Naive B cell (primary cell): Measurements from ENCODE around the gene SRBD1. TPM values are rescaled to one million over a fixed set of nuclear protein-coding genes. Genes with fewer than 3 reads are reported as not detected.

Source experiments
- ATAC-seq, 2 donors: fragments of 150-1000 bp; cut with Tn5 transposase; 2 replicates each; pipeline ENCODE4 v1.10.0; 2021; ENCODE audit warnings: low read depth in 2 of 2, mild to moderate bottlenecking in 2 of 2, moderate library complexity in 2 of 2
- DNase-seq: peaks from one replicate; pipeline ENCODE4 v3.0.0; 2022
- H3K27ac Mint-ChIP-seq, 6 donors: one replicate each; pipeline ENCODE4 v1.8.0; 2020 to 2022; ENCODE audit warnings: mild to moderate bottlenecking in 6 of 6, mixed read lengths in 6 of 6, moderate library complexity in 5 of 6, inconsistent platforms in 2 of 6
- H3K27me3 Mint-ChIP-seq, 3 donors: one replicate each; pipeline ENCODE4 v1.8.0; 2021 to 2022; ENCODE audit warnings: mixed read lengths in 3 of 3, mild to moderate bottlenecking in 1 of 3
- H3K36me3 Mint-ChIP-seq, 2 donors: one replicate each; pipeline ENCODE4 v1.8.0; 2020 to 2022; ENCODE audit warnings: mixed read lengths in 2 of 2, inconsistent platforms in 1 of 2, mild to moderate bottlenecking in 1 of 2
- H3K4me1 Mint-ChIP-seq, 3 donors: one replicate each; pipeline ENCODE4 v1.8.0; 2020 to 2022; ENCODE audit warnings: mixed read lengths in 3 of 3, inconsistent platforms in 1 of 3, mild to moderate bottlenecking in 1 of 3, moderate library complexity in 1 of 3
- H3K4me3 Mint-ChIP-seq, 8 donors: one replicate each; pipeline ENCODE4 v1.8.0; 2020 to 2022; ENCODE audit warnings: mild to moderate bottlenecking in 8 of 8, mixed read lengths in 8 of 8, moderate library complexity in 8 of 8, inconsistent platforms in 2 of 8
- H3K9me3 Mint-ChIP-seq, 7 donors: one replicate each; pipeline ENCODE4 v1.8.0; 2020 to 2022; ENCODE audit warnings: mixed read lengths in 7 of 7, mild to moderate bottlenecking in 5 of 7, inconsistent platforms in 2 of 7, moderate library complexity in 1 of 7
- polyA plus RNA-seq, 6 donors: library from polyadenylated mRNA; unstranded; fragments of 300-500 nt; fragmentation: Illumina TruSeq; gene quantifications; one replicate each; pipeline ENCODE4 v1.2.3, GENCODE V29; 2021; ENCODE audit warnings: low read depth in 6 of 6

SRBD1 gene
- polyA plus RNA-seq, 6 donors from 2014 or later, result 11.6 to 20.0 (median 15.1) TPM

DNA sequence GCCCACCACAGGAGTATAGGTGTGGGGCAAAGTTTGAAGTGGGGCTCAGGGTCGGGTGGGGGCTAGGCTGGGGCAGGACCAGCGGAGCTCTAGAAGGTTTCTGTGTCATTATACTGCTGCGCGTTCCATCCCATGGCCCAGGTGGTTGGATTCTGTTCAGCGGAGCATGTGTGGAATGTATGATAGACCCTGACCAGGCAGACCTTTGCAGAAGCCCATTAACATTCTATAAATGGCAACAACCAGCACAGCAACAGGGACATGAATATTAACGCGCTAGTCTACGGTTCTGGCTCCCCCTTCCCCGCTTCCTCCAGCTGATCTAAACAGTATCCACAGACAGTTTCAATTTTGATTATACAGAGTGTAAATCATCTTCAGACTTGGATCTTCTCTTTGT lies 36.3 kb upstream of the SRBD1 start:
- Mint-ChIP-seq H3K4me3 (peak overlapping the region in 2 of 8 donors; percentile 37 to 92), H3K9me3 (peaks cover 0 to 4% (median 0%) of the 10 kb centered on the region in 7 donors), H3K27ac (peak overlapping the region in 3 of 6 donors; percentile 22 to 38 (median 36)), H3K36me3 (peaks cover 0 to 8% of the 10 kb centered on the region in 2 donors), H3K4me1 (peaks cover 29 to 35% (median 30%) of the 10 kb centered on the region in 3 donors), H3K27me3 (peaks cover 0 to 2% (median 1%) of the 10 kb centered on the region in 3 donors)
- ATAC-seq (no peak), DNase-seq (no peak)

DNA sequence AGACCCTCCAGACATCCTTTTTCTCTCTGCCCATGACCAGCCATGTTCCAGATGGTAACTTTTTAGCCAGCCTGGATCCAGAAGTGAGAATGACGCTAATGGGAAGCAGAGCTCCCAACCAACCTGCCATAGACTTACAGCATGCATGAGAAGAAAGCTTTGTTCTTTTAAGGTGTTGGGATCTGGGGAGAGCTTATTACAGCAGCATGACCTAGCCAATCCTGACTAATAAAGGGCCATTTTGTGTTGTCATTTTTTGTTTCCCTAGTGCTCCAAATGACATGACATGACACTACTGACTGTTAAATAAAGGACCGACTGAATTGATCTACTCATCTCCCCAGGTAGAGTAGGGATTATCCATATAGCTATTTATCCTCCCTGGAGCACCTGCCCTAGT lies 35.2 kb upstream of the SRBD1 start:
- peak overlapping the region in 1 of 8 donors; percentile 92 for H3K4me3 Mint-ChIP-seq
- H3K27ac Mint-ChIP-seq, result no peak overlapping the region
- no peak for ATAC-seq

GRCh38 chr2:45643543-45644542 lies 32.8 kb upstream of the SRBD1 start:
- no peaks in the 10 kb centered on the region for H3K9me3 Mint-ChIP-seq

More for the DNA sequence above, 35.2 kb upstream of the SRBD1 start:
- H3K9me3 Mint-ChIP-seq, result peaks cover 0 to 4% (median 0%) of the 10 kb centered on the region in 7 donors
- DNase-seq, result no peak
- H3K36me3 Mint-ChIP-seq, result peaks cover 0 to 8% of the 10 kb centered on the region in 2 donors
- H3K27me3 Mint-ChIP-seq, result peaks cover 4 to 12% (median 11%) of the 10 kb centered on the region in 3 donors
- peaks cover 27 to 33% (median 32%) of the 10 kb centered on the region in 3 donors for H3K4me1 Mint-ChIP-seq

DNA sequence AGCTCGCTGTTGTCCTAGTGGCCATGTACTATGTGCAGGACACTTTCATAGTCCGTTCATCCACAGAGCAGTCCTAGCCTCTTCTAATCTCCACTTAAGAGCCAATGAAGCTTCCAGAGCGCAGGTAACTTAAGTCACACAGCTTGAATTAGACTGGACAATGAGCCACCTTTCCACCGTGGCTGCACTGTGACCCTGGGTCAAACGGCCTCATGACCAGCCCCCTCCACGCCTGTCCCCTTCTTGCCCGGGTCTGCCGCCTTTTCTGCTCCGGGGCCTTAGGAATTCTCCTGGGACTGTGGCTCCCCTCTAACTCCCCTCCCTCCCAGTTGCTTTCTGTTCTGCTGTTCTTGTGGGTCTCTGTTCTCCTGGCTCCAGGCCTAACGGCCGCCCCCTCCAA lies 32.0 kb upstream of the SRBD1 start:
- Mint-ChIP-seq H3K9me3 (no peaks in the 10 kb centered on the region), H3K4me1 (peaks cover 15 to 21% (median 17%) of the 10 kb centered on the region in 3 donors), H3K4me3 (peak overlapping the region; percentile 60 to 91 (median 80)), H3K27ac (peak overlapping the region in 1 of 6 donors; percentile 87), H3K36me3 (no peaks in the 10 kb centered on the region), H3K27me3 (peaks cover 11 to 23% (median 19%) of the 10 kb centered on the region in 3 donors)
- peak; percentile 9 to 12 for ATAC-seq
- DNase-seq, result no peak

More at GRCh38 chr2:45643543-45644542, 32.8 kb upstream of the SRBD1 start:
- peaks cover 11 to 20% (median 17%) of the 10 kb centered on the region in 3 donors for H3K27me3 Mint-ChIP-seq
- H3K36me3 Mint-ChIP-seq, result no peaks in the 10 kb centered on the region
- peak overlapping the region in 2 of 6 donors; percentile 53 to 87 for H3K27ac Mint-ChIP-seq
- DNase-seq (peak; percentile 75), ATAC-seq (peak; percentile 99)
- H3K4me1 Mint-ChIP-seq, result peaks cover 18 to 25% (median 21%) of the 10 kb centered on the region in 3 donors
- H3K4me3 Mint-ChIP-seq, result peak overlapping the region; percentile 60 to 91 (median 80)

DNA sequence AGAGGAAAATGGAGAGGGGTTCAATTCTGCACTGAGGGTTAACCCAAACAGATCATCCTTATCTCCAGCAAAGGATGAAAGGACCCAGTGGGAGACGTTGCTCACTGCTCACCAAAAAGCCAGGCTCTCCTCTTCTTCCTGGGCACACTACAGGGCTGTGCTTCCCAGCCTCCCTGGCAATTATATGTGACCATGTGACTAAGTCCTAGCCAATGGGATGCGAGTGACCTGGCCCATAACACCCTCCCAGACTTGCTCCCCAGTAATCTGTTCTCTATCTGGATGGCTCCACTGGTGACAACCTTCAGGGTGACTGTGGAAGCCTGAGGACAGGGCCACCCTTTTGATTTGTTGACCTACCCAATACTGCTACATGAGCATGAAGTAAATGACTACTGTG lies 29.5 kb upstream of the SRBD1 start:
- peaks cover 8 to 13% (median 12%) of the 10 kb centered on the region in 3 donors for H3K4me1 Mint-ChIP-seq
- no peak for ATAC-seq
- peaks cover 19 to 37% (median 24%) of the 10 kb centered on the region in 3 donors for H3K27me3 Mint-ChIP-seq
- H3K27ac Mint-ChIP-seq, result no peak overlapping the region
- H3K4me3 Mint-ChIP-seq, result no peak overlapping the region
- DNase-seq, result no peak
- H3K9me3 Mint-ChIP-seq, result no peaks in the 10 kb centered on the region
- H3K36me3 Mint-ChIP-seq, result no peaks in the 10 kb centered on the region

DNA sequence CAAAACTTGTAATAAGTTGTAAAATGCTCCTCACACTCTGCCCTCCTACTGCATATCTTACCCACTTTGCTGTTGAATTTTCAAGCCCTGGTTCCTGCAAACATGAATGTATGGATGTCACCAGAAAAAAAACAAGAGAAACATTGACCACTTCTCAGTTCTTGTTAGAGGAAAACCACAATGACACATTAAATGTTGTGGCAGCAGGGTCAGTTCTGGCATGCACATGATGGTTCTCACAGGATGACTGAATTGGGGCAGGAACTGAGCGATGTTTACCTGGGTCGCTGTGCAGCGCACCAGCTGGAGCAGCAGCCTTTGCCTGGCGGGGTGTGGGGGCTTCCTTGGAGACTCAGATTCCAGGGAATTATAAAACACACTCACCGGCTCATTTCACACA lies 26.4 kb upstream of the SRBD1 start:
- no peak for DNase-seq
- Mint-ChIP-seq H3K4me3 (no peak overlapping the region), H3K4me1 (peaks cover 0 to 6% (median 0%) of the 10 kb centered on the region in 3 donors), H3K27ac (no peak overlapping the region), H3K36me3 (no peaks in the 10 kb centered on the region), H3K9me3 (no peaks in the 10 kb centered on the region), H3K27me3 (peaks cover 21 to 38% (median 24%) of the 10 kb centered on the region in 3 donors)
- no peak for ATAC-seq

DNA sequence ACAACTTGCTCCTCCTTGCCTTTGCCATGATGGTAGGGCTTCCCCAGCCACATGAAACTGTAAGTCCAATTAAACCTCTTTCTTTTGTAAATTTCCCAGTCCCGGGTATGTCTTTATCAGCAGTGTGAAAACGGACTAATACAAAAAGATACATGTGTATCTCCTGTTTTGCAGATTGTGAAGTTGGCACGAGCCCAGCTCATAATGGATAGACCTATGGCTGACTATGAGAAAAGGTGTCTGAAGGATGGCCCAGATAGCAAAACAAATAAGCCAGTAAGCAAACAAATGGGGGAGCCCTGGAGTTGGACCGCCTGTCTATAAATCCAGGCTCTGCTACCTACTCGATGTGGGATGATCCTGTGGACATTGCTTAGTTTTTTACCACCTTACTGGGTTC lies 24.9 kb upstream of the SRBD1 start:
- Mint-ChIP-seq H3K4me3 (no peak overlapping the region), H3K27ac (no peak overlapping the region), H3K36me3 (no peaks in the 10 kb centered on the region), H3K27me3 (peaks cover 22 to 25% (median 24%) of the 10 kb centered on the region in 3 donors), H3K9me3 (no peaks in the 10 kb centered on the region), H3K4me1 (peaks cover 0 to 3% (median 0%) of the 10 kb centered on the region in 3 donors)
- no peak for DNase-seq
- ATAC-seq, result no peak

DNA sequence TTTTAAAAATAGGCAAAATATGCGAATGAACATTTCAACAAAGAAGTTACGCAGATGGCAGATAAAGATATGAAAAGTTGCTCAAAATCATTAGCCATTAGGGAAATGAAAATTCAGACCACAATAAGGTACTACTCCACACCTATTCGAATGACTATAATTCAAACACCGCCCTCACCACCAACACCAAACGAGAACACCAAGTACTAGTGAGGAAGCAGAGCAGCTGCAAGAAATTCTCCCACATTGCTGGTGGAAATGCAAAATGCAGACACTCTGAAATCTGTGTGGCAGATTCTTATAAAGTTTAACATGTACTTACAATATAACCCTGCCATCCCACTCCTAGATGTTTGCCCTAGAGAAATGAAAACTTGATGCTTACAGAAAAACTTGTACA lies 23.2 kb upstream of the SRBD1 start:
- peaks cover 0 to 4% (median 0%) of the 10 kb centered on the region in 7 donors for H3K9me3 Mint-ChIP-seq
- H3K4me3 Mint-ChIP-seq, result no peak overlapping the region
- ATAC-seq, result no peak
- no peak for DNase-seq
- no peak overlapping the region for H3K27ac Mint-ChIP-seq
- peaks cover 0 to 3% (median 0%) of the 10 kb centered on the region in 3 donors for H3K4me1 Mint-ChIP-seq
- H3K36me3 Mint-ChIP-seq, result peaks cover 0 to 4% of the 10 kb centered on the region in 2 donors
- peaks cover 18 to 25% (median 23%) of the 10 kb centered on the region in 3 donors for H3K27me3 Mint-ChIP-seq

DNA sequence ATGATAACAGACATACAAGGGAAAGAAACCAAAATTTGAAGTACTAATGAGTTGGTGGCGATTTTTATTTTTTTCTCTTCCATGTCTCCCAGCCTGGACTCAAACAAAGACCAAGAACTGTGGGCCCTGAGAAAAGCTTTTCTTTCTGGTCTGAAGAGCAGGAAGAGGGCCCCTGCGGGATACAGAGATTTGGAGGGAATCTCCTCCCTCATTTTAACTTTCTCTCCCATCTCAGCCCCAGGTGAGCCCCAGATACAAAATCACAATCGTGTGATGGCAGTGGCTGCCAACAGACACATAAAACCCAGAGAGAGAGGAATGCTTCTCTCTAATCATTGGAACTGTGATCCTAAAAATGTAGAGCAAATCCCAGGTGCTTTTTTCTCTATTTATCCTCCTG lies 20.9 kb upstream of the SRBD1 start:
- peaks cover 0 to 4% of the 10 kb centered on the region in 2 donors for H3K36me3 Mint-ChIP-seq
- no peaks in the 10 kb centered on the region for H3K4me1 Mint-ChIP-seq
- DNase-seq (no peak), ATAC-seq (no peak)
- H3K9me3 Mint-ChIP-seq, result peaks cover 0 to 4% (median 0%) of the 10 kb centered on the region in 7 donors
- H3K27ac Mint-ChIP-seq, result no peak overlapping the region
- H3K4me3 Mint-ChIP-seq, result no peak overlapping the region
- H3K27me3 Mint-ChIP-seq, result peaks cover 8 to 21% (median 17%) of the 10 kb centered on the region in 3 donors

DNA sequence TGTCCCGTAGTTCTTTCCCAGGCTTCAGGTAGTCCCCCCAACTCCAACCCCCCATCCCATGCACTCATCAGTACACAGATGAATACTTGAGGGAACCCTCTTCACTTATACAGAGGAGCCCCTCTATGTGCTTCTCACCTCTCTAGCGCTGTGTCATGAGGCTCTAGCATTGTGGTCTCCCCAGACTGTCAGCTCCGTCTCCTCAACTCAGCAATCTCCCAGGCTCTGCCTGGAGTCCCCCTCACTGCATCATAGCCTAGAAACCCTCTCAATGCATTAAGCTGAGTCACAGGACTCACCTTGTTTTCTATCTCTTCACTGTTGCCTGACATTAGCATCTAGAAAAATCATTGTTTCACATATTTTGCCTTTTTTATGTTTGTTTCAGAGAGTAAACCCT lies 20.3 kb upstream of the SRBD1 start:
- no peak overlapping the region for H3K4me3 Mint-ChIP-seq
- H3K27ac Mint-ChIP-seq, result peak overlapping the region in 1 of 6 donors; percentile 14
- DNase-seq (no peak), ATAC-seq (no peak)
- peaks cover 0 to 4% of the 10 kb centered on the region in 2 donors for H3K36me3 Mint-ChIP-seq
- H3K9me3 Mint-ChIP-seq, result peaks cover 0 to 4% (median 0%) of the 10 kb centered on the region in 7 donors
- no peaks in the 10 kb centered on the region for H3K4me1 Mint-ChIP-seq
- H3K27me3 Mint-ChIP-seq, result peaks cover 8 to 21% (median 17%) of the 10 kb centered on the region in 3 donors

DNA sequence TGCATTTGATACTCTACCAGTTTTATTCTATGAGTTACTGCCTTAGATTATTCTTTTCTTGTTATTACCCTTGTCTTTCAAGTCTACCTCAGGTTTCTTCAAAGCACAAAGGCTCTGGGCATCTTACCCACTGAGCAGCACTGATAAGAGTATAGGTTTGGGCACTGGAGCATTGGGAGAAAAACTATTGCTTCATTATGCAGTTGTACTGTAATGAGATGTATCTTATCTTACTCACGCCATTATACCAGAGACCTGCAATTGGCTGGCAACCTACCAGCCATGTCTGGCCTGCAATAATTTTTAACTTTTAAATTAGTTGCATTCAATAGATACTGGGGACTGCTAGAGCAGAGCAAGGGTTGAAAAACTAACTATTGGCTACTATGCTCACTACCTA lies 18.9 kb upstream of the SRBD1 start:
- peaks cover 0 to 17% (median 16%) of the 10 kb centered on the region in 3 donors for H3K27me3 Mint-ChIP-seq
- no peak for ATAC-seq
- no peaks in the 10 kb centered on the region for H3K4me1 Mint-ChIP-seq
- H3K27ac Mint-ChIP-seq, result no peak overlapping the region
- no peak overlapping the region for H3K4me3 Mint-ChIP-seq
- H3K9me3 Mint-ChIP-seq, result peaks cover 0 to 4% (median 0%) of the 10 kb centered on the region in 7 donors
- peaks cover 0 to 4% of the 10 kb centered on the region in 2 donors for H3K36me3 Mint-ChIP-seq
- no peak for DNase-seq

DNA sequence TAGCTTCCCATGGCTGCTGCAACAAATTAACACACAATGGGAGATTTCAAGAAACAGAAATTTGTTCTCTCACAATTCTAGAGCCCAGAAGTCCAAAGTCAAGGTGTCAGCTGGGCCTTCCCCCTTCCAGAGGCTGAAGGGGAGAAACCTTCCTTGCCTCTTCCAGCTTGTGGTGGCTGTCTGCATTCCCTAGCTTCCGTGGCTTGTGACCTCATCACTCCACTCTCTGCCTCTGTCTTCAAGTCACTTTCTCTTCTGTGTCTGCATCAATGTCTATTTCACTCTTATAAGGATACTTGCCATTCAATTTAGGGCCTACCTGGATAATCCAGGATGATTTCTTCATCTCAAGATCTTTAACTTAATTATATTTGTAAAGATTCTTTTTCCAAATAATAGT lies 16.8 kb upstream of the SRBD1 start:
- peaks cover 0 to 4% (median 0%) of the 10 kb centered on the region in 7 donors for H3K9me3 Mint-ChIP-seq

DNA sequence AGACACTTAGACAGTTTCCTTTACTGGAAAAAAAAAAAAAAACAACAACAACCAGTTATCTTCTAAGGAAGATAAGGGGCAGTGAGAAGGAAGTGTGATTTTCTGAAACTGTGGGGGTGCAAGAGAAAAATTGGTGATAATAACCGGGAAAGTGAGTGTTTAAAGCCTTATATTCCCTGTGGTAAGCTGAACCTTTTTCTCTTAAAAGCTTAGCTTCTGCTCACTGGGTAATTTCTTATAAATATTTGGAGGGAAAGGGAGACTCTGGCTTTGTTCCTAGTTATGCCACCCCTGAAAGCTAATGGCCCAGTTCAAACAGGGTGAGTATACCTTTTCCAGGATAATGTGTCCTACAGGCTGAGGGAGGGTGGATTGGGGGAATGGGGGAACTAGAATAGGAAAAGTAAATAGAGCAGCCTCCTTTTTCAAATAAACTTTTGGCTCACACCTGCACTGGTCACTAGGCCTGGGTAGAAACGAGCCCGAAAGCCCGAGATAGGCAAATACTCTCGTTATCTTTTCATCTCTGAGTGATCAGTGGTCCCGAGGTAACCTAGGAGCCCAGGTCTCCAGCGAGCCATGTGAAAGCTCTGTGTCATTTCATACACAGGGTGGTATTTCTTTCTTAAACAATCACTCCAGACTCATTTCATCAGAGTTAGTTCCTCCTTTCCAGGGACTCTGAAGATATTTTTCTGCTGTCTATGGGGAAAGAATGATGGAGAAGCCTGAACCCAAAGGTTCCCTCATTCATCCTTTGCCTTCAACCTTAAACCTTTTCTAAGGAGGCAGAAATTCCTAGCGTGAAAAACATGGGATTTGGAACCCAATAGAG lies 15.5 kb upstream of the SRBD1 start:
- Mint-ChIP-seq H3K4me3 (no peak overlapping the region), H3K27me3 (peaks cover 0 to 15% (median 14%) of the 10 kb centered on the region in 3 donors), H3K36me3 (peaks cover 0 to 4% of the 10 kb centered on the region in 2 donors), H3K9me3 (peaks cover 0 to 4% (median 0%) of the 10 kb centered on the region in 7 donors), H3K27ac (no peak overlapping the region), H3K4me1 (no peaks in the 10 kb centered on the region)
- ATAC-seq (no peak), DNase-seq (no peak)

More for the DNA sequence above, 16.8 kb upstream of the SRBD1 start:
- Mint-ChIP-seq H3K27ac (no peak overlapping the region), H3K36me3 (peaks cover 0 to 4% of the 10 kb centered on the region in 2 donors), H3K4me3 (no peak overlapping the region), H3K4me1 (no peaks in the 10 kb centered on the region), H3K27me3 (peaks cover 0 to 21% (median 16%) of the 10 kb centered on the region in 3 donors)
- DNase-seq (no peak), ATAC-seq (no peak)
